ENCODE measurements around the gene PHF10.

GRCh38 chr6:169671563-169671962 lies 52.7 kb downstream of the PHF10 start:
- TF ChIP-seq CTCF (IDR thresholded peaks at IDR 0.05) (no peak), POLR2AphosphoS5 (IDR thresholded peaks at IDR 0.05; ENCODE audit: low read depth, low read length) (no peak), TAF1 (IDR thresholded peaks at IDR 0.05; ENCODE audit: borderline replicate concordance, low read depth, low read length) (no peak), RAD21 (IDR thresholded peaks at IDR 0.05; ENCODE audit: low read length) (no peak), JUND (IDR thresholded peaks at IDR 0.05) (no peak), TCF12 (IDR thresholded peaks at IDR 0.05) (no peak), EZH2phosphoT487 (IDR thresholded peaks at IDR 0.05; ENCODE audit: borderline replicate concordance, low read depth) (no peak), ZBTB33 (IDR thresholded peaks at IDR 0.05; ENCODE audit: borderline replicate concordance, low read depth) (no peak), YY1 (IDR thresholded peaks at IDR 0.05; ENCODE audit: low read depth) (no peak), RXRA (IDR thresholded peaks at IDR 0.05; ENCODE audit: borderline replicate concordance, low read depth) (no peak), EP300 (IDR thresholded peaks at IDR 0.05; ENCODE audit: borderline replicate concordance in 1 of 2, low read depth in 1 of 2, low read length in 1 of 2) (no peak)
- TF ChIP-seq, protein P1, sequence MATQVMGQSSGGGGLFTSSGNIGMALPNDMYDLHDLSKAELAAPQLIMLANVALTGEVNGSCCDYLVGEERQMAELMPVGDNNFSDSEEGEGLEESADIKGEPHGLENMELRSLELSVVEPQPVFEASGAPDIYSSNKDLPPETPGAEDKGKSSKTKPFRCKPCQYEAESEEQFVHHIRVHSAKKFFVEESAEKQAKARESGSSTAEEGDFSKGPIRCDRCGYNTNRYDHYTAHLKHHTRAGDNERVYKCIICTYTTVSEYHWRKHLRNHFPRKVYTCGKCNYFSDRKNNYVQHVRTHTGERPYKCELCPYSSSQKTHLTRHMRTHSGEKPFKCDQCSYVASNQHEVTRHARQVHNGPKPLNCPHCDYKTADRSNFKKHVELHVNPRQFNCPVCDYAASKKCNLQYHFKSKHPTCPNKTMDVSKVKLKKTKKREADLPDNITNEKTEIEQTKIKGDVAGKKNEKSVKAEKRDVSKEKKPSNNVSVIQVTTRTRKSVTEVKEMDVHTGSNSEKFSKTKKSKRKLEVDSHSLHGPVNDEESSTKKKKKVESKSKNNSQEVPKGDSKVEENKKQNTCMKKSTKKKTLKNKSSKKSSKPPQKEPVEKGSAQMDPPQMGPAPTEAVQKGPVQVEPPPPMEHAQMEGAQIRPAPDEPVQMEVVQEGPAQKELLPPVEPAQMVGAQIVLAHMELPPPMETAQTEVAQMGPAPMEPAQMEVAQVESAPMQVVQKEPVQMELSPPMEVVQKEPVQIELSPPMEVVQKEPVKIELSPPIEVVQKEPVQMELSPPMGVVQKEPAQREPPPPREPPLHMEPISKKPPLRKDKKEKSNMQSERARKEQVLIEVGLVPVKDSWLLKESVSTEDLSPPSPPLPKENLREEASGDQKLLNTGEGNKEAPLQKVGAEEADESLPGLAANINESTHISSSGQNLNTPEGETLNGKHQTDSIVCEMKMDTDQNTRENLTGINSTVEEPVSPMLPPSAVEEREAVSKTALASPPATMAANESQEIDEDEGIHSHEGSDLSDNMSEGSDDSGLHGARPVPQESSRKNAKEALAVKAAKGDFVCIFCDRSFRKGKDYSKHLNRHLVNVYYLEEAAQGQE (IDR thresholded peaks at IDR 0.05; ENCODE audit: low read depth, low read length) = no peak
- TF ChIP-seq, protein P2, sequence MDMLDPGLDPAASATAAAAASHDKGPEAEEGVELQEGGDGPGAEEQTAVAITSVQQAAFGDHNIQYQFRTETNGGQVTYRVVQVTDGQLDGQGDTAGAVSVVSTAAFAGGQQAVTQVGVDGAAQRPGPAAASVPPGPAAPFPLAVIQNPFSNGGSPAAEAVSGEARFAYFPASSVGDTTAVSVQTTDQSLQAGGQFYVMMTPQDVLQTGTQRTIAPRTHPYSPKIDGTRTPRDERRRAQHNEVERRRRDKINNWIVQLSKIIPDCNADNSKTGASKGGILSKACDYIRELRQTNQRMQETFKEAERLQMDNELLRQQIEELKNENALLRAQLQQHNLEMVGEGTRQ (IDR thresholded peaks at IDR 0.05; ENCODE audit: borderline replicate concordance, low read depth, low read length) = no peak
- TF ChIP-seq, protein P3, sequence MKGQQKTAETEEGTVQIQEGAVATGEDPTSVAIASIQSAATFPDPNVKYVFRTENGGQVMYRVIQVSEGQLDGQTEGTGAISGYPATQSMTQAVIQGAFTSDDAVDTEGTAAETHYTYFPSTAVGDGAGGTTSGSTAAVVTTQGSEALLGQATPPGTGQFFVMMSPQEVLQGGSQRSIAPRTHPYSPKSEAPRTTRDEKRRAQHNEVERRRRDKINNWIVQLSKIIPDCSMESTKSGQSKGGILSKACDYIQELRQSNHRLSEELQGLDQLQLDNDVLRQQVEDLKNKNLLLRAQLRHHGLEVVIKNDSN (IDR thresholded peaks at IDR 0.05; ENCODE audit: borderline replicate concordance, low read depth) = no peak

Measured in SK-N-SH (cell line).